ENCODE measurements around the gene PWWP3B.

- TF ChIP-seq NFIC (IDR thresholded peaks at IDR 0.05) (no peak), EGR1 (IDR thresholded peaks at IDR 0.05) (no peak), MAX (IDR thresholded peaks at IDR 0.05) (no peak), CEBPB (IDR thresholded peaks at IDR 0.05) (no peak), EP300 (IDR thresholded peaks at IDR 0.05; ENCODE audit: borderline replicate concordance) (no peak)
Observed at GRCh38 chrX:106159861-106160282, 8.2 kb upstream of the PWWP3B start.

All from Ishikawa (cell line).